Gastroesophageal sphincter (tissue), 4 donors: ENCODE data around the gene SEC14L5. TPM values are rescaled to one million over a fixed set of nuclear protein-coding genes. Genes with fewer than 3 reads are reported as not detected.

Experiments used
- ATAC-seq: fragments of 150-250 bp; one replicate; pipeline ENCODE4 v1.9.1; 2016; ENCODE audit warnings: mild to moderate bottlenecking, moderate library complexity
- H3K27ac ChIP-seq, 4 donors: fragments of 200-600 bp; sonication (generic) in 3 of 4; 1 replicate in 3 of 4; 2 replicates in 1 of 4; pipeline ENCODE4 v1.5.1; 2016 to 2019
- H3K27me3 ChIP-seq: fragments of 200-600 bp; sonication (generic); one replicate; pipeline ENCODE4 v1.5.1; 2019
- H3K36me3 ChIP-seq, 2 donors: fragments of 200-600 bp; sonication (generic); one replicate each; pipeline ENCODE4 v1.5.1; 2019; ENCODE audit warnings: control low read depth in 1 of 2
- H3K4me1 ChIP-seq, 3 donors: fragments of 200-600 bp; sonication (generic); 1 replicate in 2 of 3; 2 replicates in 1 of 3; pipeline ENCODE4 v1.5.1; 2016 to 2019; ENCODE audit warnings: control low read depth in 2 of 3
- H3K4me3 ChIP-seq, 2 donors: fragments of 200-600 bp; sonication (generic); one replicate each; pipeline ENCODE4 v1.5.1; 2019; ENCODE audit warnings: mild to moderate bottlenecking in 1 of 2, moderate library complexity in 1 of 2
- H3K9me3 ChIP-seq, 3 donors: fragments of 200-600 bp; sonication (generic); one replicate each; pipeline ENCODE4 v1.5.1; 2017 to 2019; ENCODE audit warnings: control low read depth in 2 of 3
- CTCF ChIP-seq, 4 experiments: fragments of 200-600 bp in 2 of 4; fragments of 450-650 bp in 2 of 4; sonication (generic) in 1 of 4; IDR thresholded peaks; one replicate each; pipeline ENCODE4 v1.5.1; 2017 to 2019; ENCODE audit warnings: antibody characterized with exemption in 4 of 4, mild to moderate bottlenecking in 2 of 4, moderate library complexity in 2 of 4
- EP300 ChIP-seq: sonication (generic); formaldehyde crosslinking; IDR thresholded peaks from one replicate; pipeline ENCODE4 v1.6.1; 2017; ENCODE audit warnings: antibody characterized with exemption, mild to moderate bottlenecking
- POLR2A ChIP-seq, 2 donors: fragments of 450-650 bp; IDR thresholded peaks; one replicate each; pipeline ENCODE4 v1.6.1; 2017; ENCODE audit warnings: antibody characterized with exemption in 2 of 2, mild to moderate bottlenecking in 2 of 2, moderate library complexity in 1 of 2
- POLR2AphosphoS5 ChIP-seq: sonication (generic); formaldehyde crosslinking; IDR thresholded peaks from one replicate; pipeline ENCODE4 v1.6.1; 2017; ENCODE audit warnings: antibody characterized with exemption
- WGBS, 2 donors: methylation state at CpG; one replicate each; pipeline ENCODE4 v1.1.5; 2018; ENCODE audit warnings: low coverage in 1 of 2; 5-methylcytosine and 5-hydroxymethylcytosine counted together
- total RNA-seq, 4 donors: library from RNA; depleted of rRNA; stranded (reverse); fragments of >200 nt; gene quantifications; one replicate each; pipeline ENCODE4 v1.1.0, GENCODE V29; 2016

Gene SEC14L5
- total RNA-seq, 4 donors from 2014 or later, result 0.16 to 1.3 (median 0.75) TPM

GRCh38 chr16:5019775-5020174 is 61.6 kb downstream of the SEC14L5 start:
- ATAC-seq, result no peak
- Histone ChIP-seq H3K27ac (no peak overlapping the region), H3K4me1 (no peaks in the 10 kb centered on the region), H3K27me3 (peaks cover 27% of the 10 kb centered on the region), H3K9me3 (no peaks in the 10 kb centered on the region), H3K36me3 (no peaks in the 10 kb centered on the region), H3K4me3 (no peak overlapping the region)
- WGBS, 2 donors, result 69 to 78% methylated on average over 3 to 6 of the region's 6 CpGs
- no peak for TF ChIP-seq CTCF (IDR thresholded peaks at IDR 0.05)
- TF ChIP-seq EP300, result no peak
- TF ChIP-seq POLR2A (IDR thresholded peaks at IDR 0.05), result no peak

- Histone ChIP-seq H3K4me3 (no peak overlapping the region), H3K27me3 (peaks cover 27% of the 10 kb centered on the region), H3K9me3 (no peaks in the 10 kb centered on the region), H3K36me3 (peaks cover 0 to 6% of the 10 kb centered on the region in 2 donors), H3K4me1 (no peaks in the 10 kb centered on the region), H3K27ac (no peak overlapping the region)
- ATAC-seq, result no peak
- WGBS, 2 donors, result 60% methylated on average over 2 of the region's 15 CpGs; no CpG with 5 or more reads in 1 of the 2 donors
- no peak for TF ChIP-seq EP300
- no peak for TF ChIP-seq POLR2A (IDR thresholded peaks at IDR 0.05)
- TF ChIP-seq POLR2AphosphoS5, result no peak
- TF ChIP-seq CTCF (IDR thresholded peaks at IDR 0.05), result no peak
These were observed 62.4 kb downstream of the SEC14L5 start for GRCh38 chr16:5020551-5020950.

- TF ChIP-seq EP300 (no peak), POLR2A (IDR thresholded peaks at IDR 0.05) (no peak), POLR2AphosphoS5 (no peak), CTCF (IDR thresholded peaks at IDR 0.05) (no peak)
- ATAC-seq, result no peak
- Histone ChIP-seq H3K36me3 (peaks cover 0 to 14% of the 10 kb centered on the region in 2 donors), H3K27me3 (peaks cover 27% of the 10 kb centered on the region), H3K4me1 (no peaks in the 10 kb centered on the region), H3K9me3 (no peaks in the 10 kb centered on the region), H3K4me3 (no peak overlapping the region), H3K27ac (no peak overlapping the region)
- 87 to 100% methylated on average over 1 to 3 of the region's 6 CpGs for WGBS, 2 donors
These were observed 64.4 kb downstream of the SEC14L5 start for GRCh38 chr16:5022521-5022920.

- Histone ChIP-seq H3K27me3 (peaks cover 27% of the 10 kb centered on the region), H3K4me3 (no peak overlapping the region), H3K4me1 (no peaks in the 10 kb centered on the region), H3K36me3 (peaks cover 0 to 36% of the 10 kb centered on the region in 2 donors), H3K27ac (no peak overlapping the region), H3K9me3 (no peaks in the 10 kb centered on the region)
- ATAC-seq, result no peak
- no peak for TF ChIP-seq POLR2AphosphoS5
- no peak for TF ChIP-seq EP300
- TF ChIP-seq CTCF (IDR thresholded peaks at IDR 0.05), result no peak
- no peak for TF ChIP-seq POLR2A (IDR thresholded peaks at IDR 0.05)
- WGBS, 2 donors, result 33 to 46% methylated on average over 2 to 3 of the region's 4 CpGs
These were observed 66.5 kb downstream of the SEC14L5 start for GRCh38 chr16:5024632-5025031.

GRCh38 chr16:5025171-5025632 is 67.1 kb downstream of the SEC14L5 start:
- Histone ChIP-seq H3K4me1 (no peaks in the 10 kb centered on the region), H3K9me3 (no peaks in the 10 kb centered on the region), H3K36me3 (peaks cover 0 to 41% of the 10 kb centered on the region in 2 donors), H3K27me3 (peaks cover 27% of the 10 kb centered on the region), H3K27ac (no peak overlapping the region), H3K4me3 (no peak overlapping the region)
- ATAC-seq, result no peak
- TF ChIP-seq EP300 (no peak), CTCF (IDR thresholded peaks at IDR 0.05) (peak in 1 of 4 experiments; percentile 29)
- WGBS, 2 donors, result 40 to 42% methylated on average over 3 to 4 of the region's 17 CpGs
